Inflammatory macrophage treated with lipopolysaccharide for 4 hours (primary cell): Measurements from ENCODE around the gene EFS.

ENCODE experiments used
- DNase-seq: peaks from one replicate; pipeline ENCODE4 v3.0.0-alpha.2; 2020

The EFS gene

GRCh38 chr14:23377573-23378563 is 12.9 kb upstream of the EFS start:
- DNase-seq, result no peak

GRCh38 chr14:23377198-23377550 is 12.2 kb upstream of the EFS start:
- no peak for DNase-seq

GRCh38 chr14:23376482-23377197 is 11.7 kb upstream of the EFS start, which contains the start of gene CMTM5:
Gene CMTM5, plus strand, starts transcription at chr14:23377046. Its CDS starts 206 bp downstream, at chr14:23377252.
- DNase-seq, result no peak

GRCh38 chr14:23375527-23376251 is 10.7 kb upstream of the EFS start:
- no peak for DNase-seq

- DNase-seq, result no peak
Measured at GRCh38 chr14:23373041-23373440, 8.1 kb upstream of the EFS start.

- DNase-seq, result no peak
Measured at GRCh38 chr14:23372509-23372908, 7.5 kb upstream of the EFS start, which contains the start of gene IL25. Gene IL25, plus strand, starts transcription at chr14:23372809.

GRCh38 chr14:23371865-23372264 is 6.9 kb upstream of the EFS start:
- DNase-seq, result no peak

GRCh38 chr14:23370221-23370620 is 5.2 kb upstream of the EFS start:
- no peak for DNase-seq

- no peak for DNase-seq
Measured at GRCh38 chr14:23366426-23366921, 1.5 kb upstream of the EFS start.

- no peak for DNase-seq
Measured at GRCh38 chr14:23365732-23366425, 907 bp upstream of the EFS start.

GRCh38 chr14:23364164-23365035 is 572 bp downstream of the EFS start:
- no peak for DNase-seq

GRCh38 chr14:23362200-23362599 is 2.8 kb downstream of the EFS start:
- no peak for DNase-seq

GRCh38 chr14:23361763-23362162 is 3.2 kb downstream of the EFS start:
- no peak for DNase-seq

GRCh38 chr14:23361320-23361719 is 3.7 kb downstream of the EFS start:
- DNase-seq, result no peak

GRCh38 chr14:23360496-23360895 is 4.5 kb downstream of the EFS start:
- DNase-seq, result no peak

GRCh38 chr14:23359722-23360447 is 5.1 kb downstream of the EFS start:
- DNase-seq, result no peak

- no peak for DNase-seq
Measured at GRCh38 chr14:23359167-23359626, 5.8 kb downstream of the EFS start.

- no peak for DNase-seq
Measured at GRCh38 chr14:23358553-23359166, 6.3 kb downstream of the EFS start.

- DNase-seq, result no peak
Measured at GRCh38 chr14:23358042-23358441, 6.9 kb downstream of the EFS start.

GRCh38 chr14:23357261-23357660 is 7.7 kb downstream of the EFS start:
- DNase-seq, result no peak
